NT2/D1 (cell line): ENCODE measurements around the gene FOCAD.

Source experiments
- SUZ12 ChIP-seq: IDR thresholded peaks from 2 replicates; pipeline ENCODE4 v1.6.1; 2011; ENCODE audit not compliant: insufficient read length, insufficient read depth; ENCODE audit errors: extremely low read depth
- YY1 ChIP-seq: IDR thresholded peaks from 2 replicates; pipeline ENCODE4 v1.6.1; 2011; ENCODE audit not compliant: insufficient read length, insufficient read depth
- ZNF274 ChIP-seq: IDR thresholded peaks from 2 replicates; pipeline ENCODE4 v1.6.1; 2011; ENCODE audit warnings: mild to moderate bottlenecking, low read depth, low read length

DNA sequence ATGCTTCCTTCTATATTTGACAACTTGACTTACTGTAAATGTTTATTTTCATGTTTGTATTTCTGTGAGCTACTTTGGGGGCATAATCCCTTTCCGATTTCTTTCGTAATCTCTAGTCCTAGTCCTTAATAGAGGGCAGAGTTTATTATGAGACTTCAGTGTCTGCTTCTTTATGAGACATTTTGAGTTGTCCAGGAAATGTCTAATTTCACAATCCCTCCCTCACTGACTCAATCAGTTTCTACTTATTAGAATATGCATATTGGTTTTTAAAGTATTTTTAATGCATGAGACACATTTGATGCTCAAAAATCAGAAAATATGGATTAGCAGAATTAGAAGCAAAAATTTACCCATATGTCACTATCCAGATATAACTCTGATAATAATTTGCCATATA, 160.9 kb downstream of the FOCAD start:
- no peak for TF ChIP-seq ZNF274
- TF ChIP-seq YY1 = no peak
- TF ChIP-seq SUZ12 = no peak
